A549 (cell line): ENCODE data around the gene GSE1. TPM values are rescaled to one million over a fixed set of nuclear protein-coding genes. Genes with fewer than 3 reads are reported as not detected.

Source experiments
- ATAC-seq, 2 experiments: fragments of 200-7000 bp in 1 of 2; fragments of >200 bp in 1 of 2; cut with Nextera tagmentation in 1 of 2; cut with Tn5 transposase in 1 of 2; 3 replicates each; pipeline versions ENCODE4 v1.8.0 to v1.9.1; 2018 to 2020; ENCODE audit warnings: mild to moderate bottlenecking in 1 of 2, moderate library complexity in 1 of 2
- CTCF ChIA-PET: fragments of 300-600 bp; sonication (Branson Sonifier 250); formaldehyde crosslinking; extraction: SDS; loops from one replicate; lab custom pipeline; 2021; ENCODE audit warnings: antibody characterized with exemption, inconsistent platforms; lab: Yijun Ruan, JAX
- POLR2A ChIA-PET: fragments of 350-600 bp; formaldehyde crosslinking; extraction: SDS; loops from one replicate; lab custom pipeline; 2021; ENCODE audit warnings: antibody characterized with exemption, inconsistent platforms; lab: Yijun Ruan, JAX
- DNase-seq, 2 experiments: peaks; one replicate each; pipeline versions ENCODE4 v3.0.0 to v3.0.0-alpha.2; 2011 to 2016; ENCODE audit warnings: low read depth in 1 of 2, low spot score in 1 of 2
- FAIRE-seq: peaks from 2 replicates; lab custom pipeline; 2011; peaks lifted over from hg19 to GRCh38; lab: Jason Lieb, UNC
- H3K27ac ChIP-seq, 2 experiments: fragments of >200 bp; sonication (Bioruptor Twin); formaldehyde crosslinking; 3 replicates each; pipeline ENCODE4 v1.5.1; 2016 to 2017
- H3K4me1 ChIP-seq: fragments of >200 bp; sonication (Bioruptor Twin); formaldehyde crosslinking; 3 replicates; pipeline ENCODE4 v1.6.1; 2016
- H3K4me2 ChIP-seq: fragments of >200 bp; sonication (Bioruptor Twin); formaldehyde crosslinking; 3 replicates; pipeline ENCODE4 v1.6.1; 2016
- H3K4me3 ChIP-seq: fragments of >200 bp; sonication (Bioruptor Twin); formaldehyde crosslinking; 3 replicates; pipeline ENCODE4 v1.5.1; 2016
- H3K9me3 ChIP-seq: fragments of >200 bp; sonication (Bioruptor Twin); formaldehyde crosslinking; 3 replicates; pipeline ENCODE4 v1.6.1; 2016
- CEBPB ChIP-seq, 2 experiments: fragments of >200 bp in 1 of 2; sonication (Bioruptor Twin) in 1 of 2; formaldehyde crosslinking in 1 of 2; IDR thresholded peaks; 2 replicates each; pipeline ENCODE4 v1.6.1; 2012 to 2016
- CHD4 ChIP-seq: fragments of 200-600 bp; sonication (generic); IDR thresholded peaks from 2 replicates; pipeline ENCODE4 v1.6.1; 2016; ENCODE audit warnings: antibody characterized with exemption, mild to moderate bottlenecking, borderline replicate concordance
- EHF ChIP-seq: fragments of 250-450 bp; sonication (Bioruptor Pico); IDR thresholded peaks from 2 replicates; pipeline ENCODE4 v1.5.0; 2020; ENCODE audit warnings: mild to moderate bottlenecking
- ELK1 ChIP-seq: fragments of 150-350 bp; IDR thresholded peaks from 2 replicates; pipeline ENCODE4 v1.6.1; 2014; ENCODE audit warnings: low read depth, mild to moderate bottlenecking, low read length
- FOSB ChIP-seq: fragments of 250-450 bp; sonication (Bioruptor Pico); IDR thresholded peaks from 2 replicates; pipeline ENCODE4 v1.5.0; 2020; ENCODE audit warnings: mild to moderate bottlenecking, moderate library complexity
- FOSL2 ChIP-seq, 2 experiments: fragments of 450-650 bp in 1 of 2; fragments of >200 bp in 1 of 2; sonication (Bioruptor Twin) in 1 of 2; formaldehyde crosslinking; IDR thresholded peaks; 2 replicates each; pipeline versions ENCODE4 v1.5.0 to v1.6.1; 2016 to 2020; ENCODE audit warnings: mild to moderate bottlenecking in 1 of 2, moderate library complexity in 1 of 2
- FOXS1 ChIP-seq: fragments of 250-450 bp; sonication (Bioruptor Pico); IDR thresholded peaks from 2 replicates; pipeline ENCODE4 v1.5.0; 2020; ENCODE audit warnings: mild to moderate bottlenecking, moderate library complexity
- HEYL ChIP-seq: fragments of 250-450 bp; sonication (Bioruptor Pico); IDR thresholded peaks from 2 replicates; pipeline ENCODE4 v1.8.0; 2021; ENCODE audit warnings: mild to moderate bottlenecking, moderate library complexity
- HOXB5 ChIP-seq: fragments of 250-450 bp; sonication (Bioruptor Pico); IDR thresholded peaks from 2 replicates; pipeline ENCODE4 v1.5.0; 2020; ENCODE audit warnings: mild to moderate bottlenecking, moderate library complexity
- JUNB ChIP-seq: fragments of >200 bp; sonication (Bioruptor Twin); formaldehyde crosslinking; IDR thresholded peaks from 2 replicates; pipeline ENCODE4 v1.6.1; 2016
- KDM1A ChIP-seq: fragments of 200-600 bp; sonication (generic); IDR thresholded peaks from 2 replicates; pipeline ENCODE4 v1.6.1; 2016; ENCODE audit warnings: low read depth, mild to moderate bottlenecking
- MAZ ChIP-seq: fragments of 150-350 bp; IDR thresholded peaks from 2 replicates; pipeline ENCODE4 v1.6.1; 2014; ENCODE audit warnings: antibody characterized with exemption, low read depth, low read length, borderline replicate concordance
- NFE2L2 ChIP-seq: fragments of 150-350 bp; conservative IDR thresholded peaks from 2 replicates; pipeline ENCODE4 v1.6.1; 2014; ENCODE audit warnings: low read length
- NR3C1 ChIP-seq: fragments of >200 bp; sonication (Bioruptor Twin); formaldehyde crosslinking; IDR thresholded peaks from 3 replicates; pipeline ENCODE4 v1.6.1; 2017
- PBX3 ChIP-seq: IDR thresholded peaks from 2 replicates; pipeline ENCODE4 v1.6.1; 2012
- PHF8 ChIP-seq: fragments of 200-600 bp; sonication (generic); IDR thresholded peaks from 2 replicates; pipeline ENCODE4 v1.6.1; 2016; ENCODE audit warnings: low read depth, mild to moderate bottlenecking, antibody characterized with exemption, moderate library complexity, borderline replicate concordance
- RAD21 ChIP-seq, 2 experiments: fragments of >200 bp in 1 of 2; sonication (Bioruptor Twin) in 1 of 2; formaldehyde crosslinking in 1 of 2; IDR thresholded peaks in 1 of 2; conservative IDR thresholded peaks in 1 of 2; 2 replicates in 1 of 2; 3 replicates in 1 of 2; pipeline ENCODE4 v1.6.1; 2012 to 2018; ENCODE audit warnings: inconsistent platforms in 1 of 2
- REST ChIP-seq: fragments of 200-600 bp; sonication (generic); IDR thresholded peaks from 2 replicates; pipeline ENCODE4 v1.6.1; 2016; ENCODE audit warnings: antibody characterized with exemption, mild to moderate bottlenecking, moderate library complexity
- RNF2 ChIP-seq: fragments of 200-600 bp; sonication (generic); IDR thresholded peaks from 2 replicates; pipeline ENCODE4 v1.6.1; 2016; ENCODE audit warnings: low read depth, mild to moderate bottlenecking, antibody characterized with exemption, moderate library complexity, borderline replicate concordance
- SMC3 ChIP-seq: fragments of >200 bp; sonication (Bioruptor Twin); formaldehyde crosslinking; IDR thresholded peaks from 3 replicates; pipeline ENCODE4 v1.6.1; 2018; ENCODE audit warnings: inconsistent platforms
- TP53 ChIP-seq: fragments of 250-450 bp; sonication (Bioruptor Pico); IDR thresholded peaks from 2 replicates; pipeline ENCODE4 v1.5.0; 2021; ENCODE audit warnings: mild to moderate bottlenecking, moderate library complexity
- USF2 ChIP-seq: fragments of 450-650 bp; IDR thresholded peaks from 2 replicates; pipeline ENCODE4 v1.6.1; 2014; ENCODE audit warnings: antibody characterized with exemption
- ZC3H11A ChIP-seq: fragments of 450-650 bp; IDR thresholded peaks from 2 replicates; pipeline ENCODE4 v1.6.1; 2014; ENCODE audit warnings: antibody characterized with exemption, mild to moderate bottlenecking
- ZFP36 ChIP-seq: fragments of 450-650 bp; IDR thresholded peaks from 2 replicates; pipeline ENCODE4 v1.6.1; 2014; ENCODE audit warnings: borderline replicate concordance; ENCODE audit not compliant: partially characterized antibody
- ZNF302 ChIP-seq: fragments of 250-450 bp; sonication (Bioruptor Pico); IDR thresholded peaks from 2 replicates; pipeline ENCODE4 v1.9.0; 2021; ENCODE audit warnings: inconsistent platforms, mild to moderate bottlenecking, moderate library complexity
- ZSCAN20 ChIP-seq: fragments of 250-450 bp; sonication (Bioruptor Pico); IDR thresholded peaks from 2 replicates; pipeline ENCODE4 v1.8.0; 2022; ENCODE audit warnings: mild to moderate bottlenecking, moderate library complexity
- whole genome bisulfite sequencing: methylation state at CpG from one replicate; pipeline ENCODE4 v1.1.6; 2017; ENCODE audit errors: missing lambda C conversion rate; 5-methylcytosine and 5-hydroxymethylcytosine counted together
- polyA plus RNA-seq, 4 experiments: library from polyadenylated mRNA; depleted of rRNA in 3 of 4; stranded (reverse); fragments of >200 nt; fragmentation: RNase III in 1 of 4; extraction: RNeasy Plus Mini Kit Qiagen cat#74134 plus additional on column Dnase treatment in 1 of 4; gene quantifications; 2 replicates in 3 of 4; 3 replicates in 1 of 4; pipeline ENCODE4 v1.2.3, GENCODE V29; 2011 to 2017

Gene GSE1
- polyA plus RNA-seq, 2 of the 4 experiments (the other 2 are of a cell fraction), result 20.7 to 24.3 TPM

DNA sequence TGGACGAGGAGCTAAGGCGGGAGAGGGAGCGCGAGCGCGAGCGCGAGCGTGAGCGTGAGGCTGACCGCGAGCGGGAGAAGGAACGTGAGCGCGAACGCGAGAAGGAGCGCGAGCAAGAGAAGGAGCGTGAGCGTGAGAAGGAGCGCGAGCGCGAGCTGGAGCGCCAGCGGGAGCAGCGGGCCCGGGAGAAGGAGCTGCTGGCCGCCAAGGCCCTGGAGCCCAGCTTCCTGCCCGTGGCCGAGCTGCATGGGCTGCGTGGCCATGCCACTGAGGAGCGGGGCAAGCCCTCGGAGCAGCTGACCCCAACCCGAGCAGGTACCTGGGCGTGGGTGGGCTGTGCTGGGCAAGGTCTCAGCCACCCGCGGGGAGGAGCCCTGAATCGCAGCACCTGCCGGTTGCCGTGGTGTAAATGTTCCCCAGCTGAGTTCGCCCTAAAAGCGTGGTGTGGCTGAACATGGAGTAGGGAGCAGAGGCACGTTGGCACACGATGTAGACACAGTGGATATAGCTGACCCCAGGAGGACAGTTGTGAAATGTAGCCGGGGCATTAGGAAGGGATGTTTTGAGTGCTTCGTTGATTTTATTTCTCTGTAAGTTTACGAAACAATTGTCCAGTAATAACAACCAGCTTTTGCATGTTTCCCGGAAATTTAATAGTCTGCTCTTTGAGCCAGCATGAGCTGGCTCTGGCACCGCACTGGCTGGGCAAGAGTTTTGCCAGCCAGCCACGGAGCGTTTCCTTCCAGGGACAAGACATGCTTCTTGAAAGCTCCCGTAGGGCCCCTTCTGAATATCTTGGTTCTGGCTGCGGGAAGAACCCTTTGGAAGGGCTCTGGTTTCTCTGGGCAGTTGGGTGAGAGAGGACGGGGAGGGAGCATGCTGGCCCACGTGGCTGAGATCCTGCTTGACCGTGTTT, 43.5 kb downstream of the GSE1 start:
- no peaks in the 10 kb centered on the region for H3K9me3 ChIP-seq
- ChIA-PET POLR2A (no interaction called here), CTCF (interaction anchor here (1.3 to 9.4 kb wide), 4 partner anchors 20 to 64 kb away, joined by 4 to 96 read pairs (median 14); no protein-coding TSS in a partner anchor)
- no peak overlapping the region for H3K27ac ChIP-seq
- no peak overlapping the region for H3K4me2 ChIP-seq
- WGBS, result 95% methylated on average over 59 of the region's 59 CpGs
- TF ChIP-seq ZFP36 (no peak), FOSB (CRISPR knock-in tag) (no peak), ELK1 (no peak), PBX3 (no peak), NR3C1 (no peak), ZNF302 (CRISPR knock-in tag) (no peak), HEYL (no peak), EHF (no peak), RAD21 (conservative IDR thresholded peaks at IDR 0.05 in 1 of 2, IDR thresholded peaks at IDR 0.05 in 1 of 2) (no peak), KDM1A (no peak), CHD4 (no peak), ZSCAN20 (CRISPR knock-in tag) (no peak), RNF2 (no peak), PHF8 (no peak), FOSL2 (IDR thresholded peaks at IDR 0.05) (no peak), FOSL2 (CRISPR knock-in tag; IDR thresholded peaks at IDR 0.05) (no peak), ZC3H11A (no peak), REST (no peak), FOXS1 (CRISPR knock-in tag) (no peak)
- FAIRE-seq (no peak), DNase-seq (no peak), ATAC-seq (no peak)
- no peak overlapping the region for H3K4me3 ChIP-seq
- H3K4me1 ChIP-seq, result peaks cover 20% of the 10 kb centered on the region

- DNase-seq (no peak), ATAC-seq (no peak), FAIRE-seq (no peak)
- Histone ChIP-seq H3K4me3 (no peak overlapping the region), H3K27ac (no peak overlapping the region), H3K4me2 (no peak overlapping the region), H3K4me1 (peaks cover 13% of the 10 kb centered on the region), H3K9me3 (no peaks in the 10 kb centered on the region)
- CTCF ChIA-PET, result interaction anchor here (0.8 to 9.4 kb wide), 7 partner anchors 19 to 216 kb away, joined by 3 to 96 read pairs (median 4); no protein-coding TSS in a partner anchor
- WGBS, result 96% methylated on average over 21 of the region's 21 CpGs
- POLR2A ChIA-PET, result no interaction called here
- no peak for TF ChIP-seq REST
- TF ChIP-seq HOXB5 (CRISPR knock-in tag), result no peak
- no peak for TF ChIP-seq SMC3
- TF ChIP-seq USF2, result no peak
- TF ChIP-seq MAZ, result no peak
- no peak for TF ChIP-seq CEBPB (IDR thresholded peaks at IDR 0.05)
- no peak for TF ChIP-seq NFE2L2
- no peak for TF ChIP-seq ZC3H11A
- TF ChIP-seq TP53 (CRISPR knock-in tag), result no peak
- TF ChIP-seq ZSCAN20 (CRISPR knock-in tag), result no peak
- TF ChIP-seq JUNB, result no peak
These were observed 44.1 kb downstream of the GSE1 start for GRCh38 chr16:85657267-85657650.
